ENCODE measurements around the gene CDH6. TPM values are rescaled to one million over a fixed set of nuclear protein-coding genes. Genes with fewer than 3 reads are reported as not detected.

CDH6 gene
- total and polyA plus RNA-seq, 2 donors (not counting 3 experiments of a cell fraction or from before 2014, with no cell fraction given), result 0.06 TPM; not detected in 1

GRCh38 chr5:31343946-31344345 lies 150.5 kb downstream of the CDH6 start:
- intact Hi-C loops (cut with micrococcal nuclease) (no loop called here), dilution Hi-C loops (cut with MboI; ENCODE audit: extremely low pct_ligation_motif_present, low sequenced_read_pairs) (no loop called here)
- Histone ChIP-seq H3K9ac (replicated peaks; ENCODE audit: extremely low read depth, insufficient read depth, low read length) (no peak overlapping the region), H3K9me3 (replicated peaks; ENCODE audit: control insufficient read depth, insufficient read depth, low read length) (no peaks in the 10 kb centered on the region), H3K4me2 (ENCODE audit: insufficient read depth, low read length) (no peak overlapping the region), H3K4me3 (replicated peaks in 1 of 3; ENCODE audit: insufficient read depth in 1 of 3, low read depth in 1 of 3, low read length in 3 of 3) (no peak overlapping the region), H2AFZ (ENCODE audit: low read depth, low read length) (no peak overlapping the region), H3K79me2 (ENCODE audit: control insufficient read depth, insufficient read depth, low read length) (no peaks in the 10 kb centered on the region), H4K20me1 (replicated peaks; ENCODE audit: control insufficient read depth, extremely low read depth, insufficient read depth, low read length) (no peaks in the 10 kb centered on the region), H3K36me3 (ENCODE audit: control insufficient read depth in 2 of 2, extremely low read depth in 1 of 2, insufficient read depth in 2 of 2, low read length in 2 of 2) (no peaks in the 10 kb centered on the region), H3K27me3 (ENCODE audit: control insufficient read depth in 2 of 2, insufficient read depth in 2 of 2, low read length in 2 of 2) (no peaks in the 10 kb centered on the region), H3K4me1 (ENCODE audit: control insufficient read depth, extremely low read depth, insufficient read depth, low read length) (no peaks in the 10 kb centered on the region), H3K9me1 (replicated peaks; ENCODE audit: control insufficient read depth, extremely low read depth, insufficient read depth, low read length) (no peaks in the 10 kb centered on the region), H3K27ac (ENCODE audit: insufficient read depth, low read depth, low read length) (no peak overlapping the region)
- CTCF ChIA-PET, result no interaction called here
- TF ChIP-seq CTCF (IDR thresholded peaks at IDR 0.05; ENCODE audit: extremely low read depth in 1 of 2, insufficient read depth in 1 of 2, low read depth in 1 of 2, low read length in 2 of 2), result no peak
- TF ChIP-seq FOS (IDR thresholded peaks at IDR 0.05; ENCODE audit: borderline replicate concordance, insufficient read depth, low read length), result no peak
- TF ChIP-seq MAX (IDR thresholded peaks at IDR 0.05; ENCODE audit: insufficient read depth, insufficient read length), result no peak
- DNase-seq (ENCODE audit: low read depth, low spot score), result no peak
- no peak for FAIRE-seq
- POLR2A ChIA-PET, result no interaction called here
- BruUV-seq (replicated peaks), result no TSS peak

- intact Hi-C loops (cut with micrococcal nuclease), result no loop called here
- FAIRE-seq, result no peak
Observed at GRCh38 chr5:31346896-31347551, 153.5 kb downstream of the CDH6 start.

More at GRCh38 chr5:31346896-31347551, 153.5 kb downstream of the CDH6 start:
- no peaks in the 10 kb centered on the region for H4K20me1 ChIP-seq (replicated peaks; ENCODE audit: control insufficient read depth, extremely low read depth, insufficient read depth, low read length)
- no peak overlapping the region for H3K9ac ChIP-seq (replicated peaks; ENCODE audit: extremely low read depth, insufficient read depth, low read length)
- no peak overlapping the region for H3K4me3 ChIP-seq (replicated peaks in 1 of 3; ENCODE audit: insufficient read depth in 1 of 3, low read depth in 1 of 3, low read length in 3 of 3)
- H3K4me1 ChIP-seq (ENCODE audit: control insufficient read depth, extremely low read depth, insufficient read depth, low read length), result no peaks in the 10 kb centered on the region
- TF ChIP-seq EZH2 (IDR thresholded peaks at IDR 0.05; ENCODE audit: borderline replicate concordance, low read depth, low read length, severe bottlenecking) (no peak), MYC (IDR thresholded peaks at IDR 0.05; ENCODE audit: low read depth, low read length) (no peak), POLR2A (IDR thresholded peaks at IDR 0.05; ENCODE audit: low read depth, low read length) (no peak), JUN (IDR thresholded peaks at IDR 0.05; ENCODE audit: borderline replicate concordance, insufficient read depth, insufficient read length, low read depth) (no peak), GATA2 (IDR thresholded peaks at IDR 0.05; ENCODE audit: insufficient read depth, insufficient read length, low read depth, low read length) (no peak), CTCF (IDR thresholded peaks at IDR 0.05; ENCODE audit: extremely low read depth in 1 of 2, insufficient read depth in 1 of 2, low read depth in 1 of 2, low read length in 2 of 2) (no peak), FOS (IDR thresholded peaks at IDR 0.05; ENCODE audit: borderline replicate concordance, insufficient read depth, low read length) (no peak), POLR2AphosphoS5 (IDR thresholded peaks at IDR 0.05; ENCODE audit: insufficient read depth, low read depth, low read length) (no peak), MAX (IDR thresholded peaks at IDR 0.05; ENCODE audit: insufficient read depth, insufficient read length) (no peak)
- no peak overlapping the region for H2AFZ ChIP-seq (ENCODE audit: low read depth, low read length)
- H3K9me3 ChIP-seq (replicated peaks; ENCODE audit: control insufficient read depth, insufficient read depth, low read length), result no peaks in the 10 kb centered on the region
- DNase-seq (ENCODE audit: low read depth, low spot score), result no peak
- ChIA-PET POLR2A (no interaction called here), CTCF (no interaction called here)
- no peaks in the 10 kb centered on the region for H3K79me2 ChIP-seq (ENCODE audit: control insufficient read depth, insufficient read depth, low read length)
- dilution Hi-C loops (cut with MboI; ENCODE audit: extremely low pct_ligation_motif_present, low sequenced_read_pairs), result no loop called here
- no TSS peak for BruUV-seq (replicated peaks)
- no peak overlapping the region for H3K27ac ChIP-seq (ENCODE audit: insufficient read depth, low read depth, low read length)
- H3K27me3 ChIP-seq (ENCODE audit: control insufficient read depth in 2 of 2, insufficient read depth in 2 of 2, low read length in 2 of 2), result no peaks in the 10 kb centered on the region
- H3K9me1 ChIP-seq (replicated peaks; ENCODE audit: control insufficient read depth, extremely low read depth, insufficient read depth, low read length), result no peaks in the 10 kb centered on the region
- H3K36me3 ChIP-seq (ENCODE audit: control insufficient read depth in 2 of 2, extremely low read depth in 1 of 2, insufficient read depth in 2 of 2, low read length in 2 of 2), result no peaks in the 10 kb centered on the region
- no peak overlapping the region for H3K4me2 ChIP-seq (ENCODE audit: insufficient read depth, low read length)
